Activated T-helper 1 cell treated with anti-CD3 and anti-CD28 coated beads, Interleukin-12 subunit alpha, Interleukin-12 subunit beta, Interleukin-2, Interleukin-4 antibody, amounts not matched to agents 30 ng/mL and 10 ng/mL and 1 ng/mL, durations not matched to agents 14 hours and 24 hours and 36 hours (primary cell): Measurements from ENCODE around the gene HHIPL1. TPM values are rescaled to one million over a fixed set of nuclear protein-coding genes. Genes with fewer than 3 reads are reported as not detected.
A peak's percentile ranks its signal among the peaks of the same experiment; 100 is the strongest.

Source experiments
- DNase-seq: peaks from one replicate; pipeline ENCODE4 v3.0.0; 2021; ENCODE audit warnings: low spot score
- H3K27ac Mint-ChIP-seq: one replicate; pipeline ENCODE4 v1.8.0; 2021; ENCODE audit warnings: mild to moderate bottlenecking, mixed read lengths
- H3K27me3 Mint-ChIP-seq: one replicate; pipeline ENCODE4 v1.8.0; 2022; ENCODE audit warnings: mild to moderate bottlenecking, moderate library complexity, mixed read lengths; ENCODE audit not compliant: insufficient read depth
- H3K36me3 Mint-ChIP-seq: one replicate; pipeline ENCODE4 v1.8.0; 2021; ENCODE audit warnings: low read depth, mixed read lengths
- H3K4me1 Mint-ChIP-seq: one replicate; pipeline ENCODE4 v1.8.0; 2021; ENCODE audit warnings: low read depth, mixed read lengths
- H3K4me3 Mint-ChIP-seq: one replicate; pipeline ENCODE4 v1.8.0; 2021; ENCODE audit warnings: mild to moderate bottlenecking, moderate library complexity, mixed read lengths
- H3K9me3 Mint-ChIP-seq: one replicate; pipeline ENCODE4 v1.8.0; 2021; ENCODE audit warnings: mixed read lengths
- intact Hi-C: fragments of 100-400 bp; cut with micrococcal nuclease; formaldehyde crosslinking; loops from one replicate; pipeline ENCODE4 v1.15.1; 2024
- total RNA-seq: library from RNA; stranded (reverse); gene quantifications from 2 replicates; pipeline ENCODE4 v1.2.3, GENCODE V29; 2022

Gene HHIPL1
- total RNA-seq, 1 donor from 2014 or later = not detected

DNA sequence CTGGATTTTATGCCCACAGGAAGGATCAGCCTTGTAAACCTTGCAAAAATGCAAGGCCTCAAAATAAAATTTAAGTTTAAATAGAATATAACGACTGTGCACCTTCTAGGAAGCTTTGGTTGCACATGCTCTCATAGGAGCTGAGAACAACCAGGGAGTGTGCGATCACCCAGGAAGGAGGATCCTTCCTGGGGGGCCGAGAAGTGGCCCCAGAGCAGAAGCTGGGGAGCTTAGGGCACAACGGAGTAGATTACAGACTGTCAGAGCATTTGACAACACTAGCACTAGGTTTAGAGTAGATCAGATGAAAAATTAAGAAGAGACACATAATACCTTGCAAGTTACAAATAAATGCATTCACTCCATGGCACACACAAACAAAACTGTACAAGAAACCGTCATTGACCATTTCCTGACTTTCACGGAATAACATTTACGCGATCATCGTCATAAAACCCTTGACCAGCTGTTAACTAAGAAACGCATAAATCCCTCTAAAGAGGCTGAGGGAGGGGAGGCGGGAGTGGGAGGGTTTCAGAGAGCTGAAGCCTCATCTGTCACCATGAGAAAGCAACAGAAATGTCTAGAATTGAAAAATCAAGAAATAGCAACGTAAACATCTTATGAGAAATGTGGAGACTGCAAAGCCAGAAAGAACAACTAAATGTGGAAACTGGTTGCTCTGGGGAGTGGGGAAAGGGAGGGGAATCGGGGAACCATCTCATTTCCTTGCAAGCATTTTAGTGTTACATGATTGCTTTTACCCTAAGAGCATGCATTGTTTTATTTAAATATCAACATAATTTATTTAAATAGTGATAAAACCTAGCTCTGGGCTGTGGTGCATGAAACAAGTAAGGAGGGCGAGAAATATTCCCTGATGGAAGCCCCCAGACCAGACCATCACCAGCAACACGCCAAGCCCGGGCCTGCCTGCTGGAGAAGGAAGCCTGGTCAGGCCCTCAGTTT, 27.8 kb upstream of the HHIPL1 start:
- intact Hi-C loops = no loop called here
- no peaks in the 10 kb centered on the region for H3K9me3 Mint-ChIP-seq
- H3K27me3 Mint-ChIP-seq = peaks cover 10% of the 10 kb centered on the region
- H3K4me1 Mint-ChIP-seq = no peaks in the 10 kb centered on the region
- no peaks in the 10 kb centered on the region for H3K36me3 Mint-ChIP-seq
- no peak overlapping the region for H3K4me3 Mint-ChIP-seq
- no peak overlapping the region for H3K27ac Mint-ChIP-seq
- no peak for DNase-seq

GRCh38 chr14:99619835-99620834, 24.8 kb upstream of the HHIPL1 start:
- H3K4me1 Mint-ChIP-seq = no peaks in the 10 kb centered on the region
- DNase-seq = no peak
- peaks cover 12% of the 10 kb centered on the region for H3K27me3 Mint-ChIP-seq
- H3K27ac Mint-ChIP-seq = no peak overlapping the region
- H3K9me3 Mint-ChIP-seq = no peaks in the 10 kb centered on the region
- intact Hi-C loops = no loop called here
- H3K4me3 Mint-ChIP-seq = no peak overlapping the region
- H3K36me3 Mint-ChIP-seq = no peaks in the 10 kb centered on the region

DNA sequence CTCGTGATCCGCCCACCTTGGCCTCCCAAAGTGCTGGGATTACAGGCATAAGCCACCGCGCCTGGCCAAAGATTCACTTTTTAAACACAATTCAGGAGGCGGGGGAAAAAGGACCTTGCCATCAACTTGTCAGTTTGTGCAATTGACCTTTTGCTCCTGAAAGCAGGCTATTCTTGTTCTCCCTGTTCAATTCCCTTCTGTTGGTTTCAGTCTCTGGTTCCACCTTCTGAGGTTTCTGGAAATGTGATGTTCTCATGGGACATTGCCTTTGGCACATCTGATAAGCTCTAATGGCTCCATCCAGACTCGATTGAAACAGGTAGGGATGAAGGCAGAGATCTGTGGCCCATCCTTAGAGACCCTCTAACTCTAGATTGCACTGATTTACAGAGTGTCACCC, 23.0 kb upstream of the HHIPL1 start:
- Mint-ChIP-seq H3K36me3 (no peaks in the 10 kb centered on the region), H3K9me3 (no peaks in the 10 kb centered on the region), H3K4me1 (no peaks in the 10 kb centered on the region), H3K27me3 (peaks cover 10% of the 10 kb centered on the region), H3K4me3 (no peak overlapping the region), H3K27ac (no peak overlapping the region)
- intact Hi-C loops = no loop called here
- DNase-seq = no peak

- H3K9me3 Mint-ChIP-seq = no peaks in the 10 kb centered on the region
- peaks cover 7% of the 10 kb centered on the region for H3K27me3 Mint-ChIP-seq
- H3K27ac Mint-ChIP-seq = no peak overlapping the region
- no peak for DNase-seq
- H3K4me3 Mint-ChIP-seq = no peak overlapping the region
- H3K4me1 Mint-ChIP-seq = peaks cover 3% of the 10 kb centered on the region
- intact Hi-C loops = no loop called here
- no peaks in the 10 kb centered on the region for H3K36me3 Mint-ChIP-seq
These were observed 20.9 kb upstream of the HHIPL1 start for GRCh38 chr14:99624024-99624423.

- peaks cover 6% of the 10 kb centered on the region for H3K27me3 Mint-ChIP-seq
- no peak for DNase-seq
- H3K4me1 Mint-ChIP-seq = peaks cover 4% of the 10 kb centered on the region
- no peak overlapping the region for H3K4me3 Mint-ChIP-seq
- H3K27ac Mint-ChIP-seq = no peak overlapping the region
- intact Hi-C loops = no loop called here
- H3K9me3 Mint-ChIP-seq = no peaks in the 10 kb centered on the region
- H3K36me3 Mint-ChIP-seq = no peaks in the 10 kb centered on the region
These were observed 20.0 kb upstream of the HHIPL1 start for GRCh38 chr14:99624971-99625370.

DNA sequence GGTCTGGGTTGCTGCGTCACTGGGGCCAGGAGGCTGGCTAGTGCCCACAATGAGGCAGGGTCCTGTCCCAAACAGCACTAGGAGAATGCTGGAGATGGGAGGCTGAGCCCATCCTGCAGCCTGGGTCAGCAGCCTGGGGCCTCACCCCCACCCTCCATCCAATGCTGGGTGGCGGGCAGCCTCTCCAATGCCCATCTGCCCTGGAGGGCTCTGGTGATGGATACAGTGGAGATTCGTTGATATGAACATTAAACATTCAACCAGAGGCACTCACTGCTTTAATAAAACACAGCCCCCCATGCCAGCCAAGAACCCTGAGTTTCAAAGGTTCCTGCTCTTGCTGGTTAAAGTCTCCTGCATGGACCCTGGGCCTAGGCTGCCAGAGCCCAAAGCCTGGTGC, 19.5 kb upstream of the HHIPL1 start:
- DNase-seq = no peak
- intact Hi-C loops = no loop called here
- Mint-ChIP-seq H3K9me3 (no peaks in the 10 kb centered on the region), H3K36me3 (no peaks in the 10 kb centered on the region), H3K4me3 (no peak overlapping the region), H3K27me3 (peaks cover 6% of the 10 kb centered on the region), H3K27ac (no peak overlapping the region), H3K4me1 (peaks cover 4% of the 10 kb centered on the region)

DNA sequence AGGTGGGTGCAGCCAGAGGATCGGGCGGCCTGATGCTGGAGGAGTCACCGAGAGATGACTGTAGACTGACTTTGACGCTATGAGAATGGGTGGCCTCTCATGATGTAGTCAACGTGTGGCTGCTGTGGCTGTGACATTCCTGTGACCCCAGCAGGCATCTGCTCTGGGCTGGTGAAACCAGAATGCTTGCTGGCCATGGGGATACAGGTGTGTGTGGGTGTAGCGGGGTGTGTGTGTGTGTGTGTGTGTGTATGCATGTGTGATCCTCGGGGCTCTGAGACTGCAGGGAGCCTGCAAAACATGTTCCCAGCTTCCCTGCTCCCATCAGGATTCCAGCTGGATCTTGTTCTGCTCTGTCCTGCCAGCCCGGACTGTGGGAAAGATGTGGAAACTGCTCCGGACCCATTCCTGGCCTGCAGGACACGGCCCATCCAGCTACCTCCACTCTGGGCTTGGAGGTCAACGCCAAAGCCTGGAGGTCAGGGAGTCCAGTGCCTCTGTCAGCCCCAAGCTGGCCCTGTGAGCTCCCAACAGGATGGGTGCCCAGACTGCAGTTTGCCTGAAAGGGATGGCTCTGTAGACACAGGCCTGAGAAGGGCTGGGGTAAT, 18.8 kb upstream of the HHIPL1 start:
- no peak for DNase-seq
- Mint-ChIP-seq H3K36me3 (no peaks in the 10 kb centered on the region), H3K4me3 (no peak overlapping the region), H3K27ac (no peak overlapping the region), H3K9me3 (no peaks in the 10 kb centered on the region), H3K27me3 (peaks cover 6% of the 10 kb centered on the region), H3K4me1 (peaks cover 4% of the 10 kb centered on the region)
- intact Hi-C loops = no loop called here

DNA sequence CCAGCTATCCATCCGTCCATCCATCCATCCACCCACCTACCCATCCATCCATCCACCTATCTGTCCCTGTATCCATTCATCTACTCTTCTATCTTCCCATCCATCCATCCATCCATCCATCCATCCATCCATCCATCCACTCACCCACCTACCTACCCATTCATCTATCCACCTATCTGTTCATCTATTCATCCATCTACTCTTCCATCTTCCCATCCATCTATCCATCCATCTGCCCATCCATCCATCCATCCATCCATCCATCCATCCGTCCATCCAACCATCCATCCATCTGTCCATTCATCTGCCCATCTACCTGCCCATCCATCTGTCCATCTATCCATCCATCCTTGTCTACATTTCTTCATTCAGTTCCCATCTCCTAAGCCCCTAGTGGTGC, 17.8 kb upstream of the HHIPL1 start:
- Mint-ChIP-seq H3K27me3 (peaks cover 5% of the 10 kb centered on the region), H3K27ac (no peak overlapping the region), H3K9me3 (no peaks in the 10 kb centered on the region), H3K4me3 (no peak overlapping the region), H3K36me3 (no peaks in the 10 kb centered on the region), H3K4me1 (peaks cover 4% of the 10 kb centered on the region)
- no peak for DNase-seq
- intact Hi-C loops = no loop called here

DNA sequence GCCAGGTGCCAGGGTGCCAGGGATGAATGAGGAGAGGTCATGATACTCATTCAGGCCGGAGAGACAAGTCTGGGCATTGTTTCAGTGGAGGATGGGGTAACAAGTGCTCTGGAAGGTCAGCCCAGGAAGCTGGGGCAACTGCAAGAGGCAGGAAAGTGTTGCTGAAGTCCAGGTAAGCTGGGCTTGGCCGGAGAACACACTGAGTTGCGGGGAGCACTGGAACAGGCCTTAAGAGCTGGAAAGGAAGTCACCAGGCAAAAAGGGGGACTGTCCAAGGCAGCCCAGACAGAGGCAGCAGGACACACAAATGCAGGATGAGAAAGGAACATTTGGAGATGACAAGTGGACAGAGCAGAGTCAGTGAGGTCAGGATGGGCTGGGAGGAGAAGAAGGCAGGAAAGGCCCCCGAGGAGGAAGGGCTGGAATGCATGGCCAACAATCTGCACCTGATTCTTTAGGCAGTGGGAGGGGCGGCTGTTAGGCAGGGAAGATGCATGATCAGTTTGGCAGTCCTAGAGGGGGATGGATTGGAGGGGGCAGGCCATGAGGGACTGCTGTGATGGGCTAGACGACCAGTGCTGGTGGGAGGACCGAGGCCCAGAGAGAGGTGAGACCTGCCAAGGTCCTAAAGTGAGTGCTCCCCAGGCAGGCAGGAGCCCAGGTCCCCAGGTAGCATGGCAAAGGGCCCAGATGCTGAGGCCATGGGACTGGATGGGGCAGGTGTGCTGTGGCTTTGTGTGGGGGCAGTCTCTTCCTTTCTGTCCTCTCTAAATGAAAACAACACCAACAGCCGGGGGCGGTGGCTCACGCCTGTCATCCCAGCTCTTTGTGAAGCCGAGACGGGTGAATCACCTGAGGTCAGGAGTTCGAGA, 17.2 kb upstream of the HHIPL1 start:
- H3K27ac Mint-ChIP-seq = no peak overlapping the region
- H3K9me3 Mint-ChIP-seq = no peaks in the 10 kb centered on the region
- intact Hi-C loops = no loop called here
- peaks cover 4% of the 10 kb centered on the region for H3K4me1 Mint-ChIP-seq
- H3K36me3 Mint-ChIP-seq = no peaks in the 10 kb centered on the region
- DNase-seq = no peak
- peaks cover 2% of the 10 kb centered on the region for H3K27me3 Mint-ChIP-seq
- H3K4me3 Mint-ChIP-seq = no peak overlapping the region

GRCh38 chr14:99628887-99629618, 15.9 kb upstream of the HHIPL1 start:
- Mint-ChIP-seq H3K27ac (no peak overlapping the region), H3K4me3 (no peak overlapping the region), H3K9me3 (no peaks in the 10 kb centered on the region), H3K36me3 (no peaks in the 10 kb centered on the region), H3K27me3 (no peaks in the 10 kb centered on the region), H3K4me1 (peaks cover 4% of the 10 kb centered on the region)
- peak; percentile 43 for DNase-seq
- intact Hi-C loops = loop anchor here (1.0 kb wide), 1 partner anchor 111 kb away; no protein-coding TSS in a partner anchor

- H3K27me3 Mint-ChIP-seq = no peaks in the 10 kb centered on the region
- H3K9me3 Mint-ChIP-seq = no peaks in the 10 kb centered on the region
- no peak overlapping the region for H3K4me3 Mint-ChIP-seq
- intact Hi-C loops = no loop called here
- no peak overlapping the region for H3K27ac Mint-ChIP-seq
- no peak for DNase-seq
- H3K36me3 Mint-ChIP-seq = no peaks in the 10 kb centered on the region
- peaks cover 4% of the 10 kb centered on the region for H3K4me1 Mint-ChIP-seq
These were observed 14.7 kb upstream of the HHIPL1 start for GRCh38 chr14:99630202-99630601.
